ENCODE measurements around the gene LEO1.

GRCh38 chr15:51909584-51909983 lies 62.0 kb downstream of the LEO1 start:
- TF ChIP-seq CTCF (IDR thresholded peaks at IDR 0.05) (no peak), POLR2A (IDR thresholded peaks at IDR 0.05) (no peak)

Data from heart left ventricle (tissue), 13 donors.